ENCODE results near the gene DCHS1. TPM values are rescaled to one million over a fixed set of nuclear protein-coding genes. Genes with fewer than 3 reads are reported as not detected.

DCHS1 gene
- total RNA-seq, 1 donor from 2014 or later: 1.8 TPM

GRCh38 chr11:6607190-6607795 is 48.3 kb downstream of the DCHS1 start:
- no peak for DNase-seq (ENCODE audit: low read depth)
- TF ChIP-seq CTCF (conservative IDR thresholded peaks at IDR 0.05; ENCODE audit: low read depth, low read length): no peak
- no peak overlapping the region for H3K4me3 ChIP-seq (ENCODE audit: low read depth, low read length)

- peak overlapping the region; percentile 37 for H3K4me3 ChIP-seq (ENCODE audit: low read depth, low read length)
- peak; percentile 85 for DNase-seq (ENCODE audit: low read depth)
- no peak for TF ChIP-seq CTCF (conservative IDR thresholded peaks at IDR 0.05; ENCODE audit: low read depth, low read length)
Observed at GRCh38 chr11:6606471-6607189, 49.0 kb downstream of the DCHS1 start.

GRCh38 chr11:6604790-6605189 is 50.8 kb downstream of the DCHS1 start:
- no peak for DNase-seq (ENCODE audit: low read depth)
- no peak for TF ChIP-seq CTCF (conservative IDR thresholded peaks at IDR 0.05; ENCODE audit: low read depth, low read length)
- H3K4me3 ChIP-seq (ENCODE audit: low read depth, low read length): peak overlapping the region; percentile 90

GRCh38 chr11:6604081-6604626 is 51.5 kb downstream of the DCHS1 start:
- TF ChIP-seq CTCF (conservative IDR thresholded peaks at IDR 0.05; ENCODE audit: low read depth, low read length): peak; percentile 20
- DNase-seq (ENCODE audit: low read depth): no peak
- H3K4me3 ChIP-seq (ENCODE audit: low read depth, low read length): peak overlapping the region; percentile 90

- TF ChIP-seq CTCF (conservative IDR thresholded peaks at IDR 0.05; ENCODE audit: low read depth, low read length): peak; percentile 6
- DNase-seq (ENCODE audit: low read depth): no peak
- peak within 1 kb of the TSS; percentile 90 for H3K4me3 ChIP-seq (ENCODE audit: low read depth, low read length)
Observed at GRCh38 chr11:6603287-6604080, 52.1 kb downstream of the DCHS1 start, which contains the start of the genes ILK and RRP8. Gene ILK (plus strand): TSS chr11:6603774. CDS start chr11:6604272, 498 bp downstream. Gene RRP8 (minus strand): TSS chr11:6603616. CDS start chr11:6603502, 114 bp downstream.

GRCh38 chr11:6602096-6602940 is 53.3 kb downstream of the DCHS1 start:
- DNase-seq (ENCODE audit: low read depth): no peak
- peak overlapping the region; percentile 90 for H3K4me3 ChIP-seq (ENCODE audit: low read depth, low read length)
- peak; percentile 9 for TF ChIP-seq CTCF (conservative IDR thresholded peaks at IDR 0.05; ENCODE audit: low read depth, low read length)

All from epithelial cell of proximal tubule (primary cell).